MM.1S (cell line): ENCODE data around the gene DND1.

Experiments used
- DNase-seq: peaks from one replicate; pipeline ENCODE4 v3.0.0-alpha.2; 2015
- H2AFZ ChIP-seq: fragments of 300-600 bp; sonication (generic); 2 replicates; pipeline ENCODE4 v1.6.0; 2016; ENCODE audit warnings: antibody characterized with exemption, low read length
- H3F3A ChIP-seq: fragments of 300-600 bp; sonication (generic); 2 replicates; pipeline ENCODE4 v1.6.1; 2016; ENCODE audit warnings: mild to moderate bottlenecking, antibody characterized with exemption, low read length, moderate library complexity, mixed read lengths; ENCODE audit not compliant: insufficient read depth
- H3K27ac ChIP-seq: fragments of 300-600 bp; sonication (generic); 2 replicates; pipeline ENCODE4 v1.5.1; 2016; ENCODE audit warnings: mild to moderate bottlenecking, low read length
- H3K27me3 ChIP-seq: fragments of 300-600 bp; sonication (generic); replicated peaks from 2 replicates; pipeline ENCODE4 v1.6.0; 2016; ENCODE audit warnings: low read length; ENCODE audit not compliant: insufficient read depth
- H3K36me3 ChIP-seq: fragments of 300-600 bp; sonication (generic); replicated peaks from 2 replicates; pipeline ENCODE4 v1.6.1; 2016; ENCODE audit warnings: mild to moderate bottlenecking, low read length, mixed read lengths; ENCODE audit not compliant: insufficient read depth
- H3K4me1 ChIP-seq: fragments of 300-600 bp; sonication (generic); 2 replicates; pipeline ENCODE4 v1.6.1; 2016; ENCODE audit warnings: low read length, mixed read lengths
- H3K4me2 ChIP-seq: fragments of 300-600 bp; sonication (generic); 2 replicates; pipeline ENCODE4 v1.6.0; 2016; ENCODE audit warnings: low read depth, low read length
- H3K4me3 ChIP-seq: fragments of 300-600 bp; sonication (generic); 2 replicates; pipeline ENCODE4 v1.5.1; 2016; ENCODE audit warnings: low read length, mixed read lengths
- H3K79me2 ChIP-seq: fragments of 300-600 bp; sonication (generic); 2 replicates; pipeline ENCODE4 v1.6.1; 2016; ENCODE audit warnings: mixed run types, low read length, mixed read lengths
- H3K9ac ChIP-seq: fragments of 300-600 bp; sonication (generic); 2 replicates; pipeline ENCODE4 v1.6.1; 2016; ENCODE audit warnings: low read length, mixed read lengths
- H3K9me2 ChIP-seq: fragments of 300-600 bp; sonication (generic); replicated peaks from 2 replicates; pipeline ENCODE4 v1.6.1; 2016; ENCODE audit warnings: mild to moderate bottlenecking, low read length, mixed read lengths; ENCODE audit not compliant: insufficient read depth
- H3K9me3 ChIP-seq: fragments of 300-600 bp; sonication (generic); replicated peaks from 2 replicates; pipeline ENCODE4 v1.6.1; 2016; ENCODE audit warnings: mild to moderate bottlenecking, low read length, mixed read lengths; ENCODE audit not compliant: insufficient read depth
- H4K20me1 ChIP-seq: fragments of 300-600 bp; sonication (generic); 2 replicates; pipeline ENCODE4 v1.6.1; 2016; ENCODE audit warnings: mild to moderate bottlenecking, low read length, moderate library complexity, mixed read lengths; ENCODE audit not compliant: insufficient read depth
- CTCF ChIP-seq: fragments of 300-600 bp; sonication (generic); IDR thresholded peaks from 2 replicates; pipeline ENCODE4 v1.5.1; 2016; ENCODE audit warnings: antibody characterized with exemption, low read length, mixed read lengths
- EZH2 ChIP-seq: fragments of 300-600 bp; sonication (generic); optimal IDR thresholded peaks from 2 replicates; pipeline ENCODE3; 2017; ENCODE audit warnings: low read depth, mild to moderate bottlenecking, antibody characterized with exemption, low read length, mixed read lengths
- EZH2phosphoT487 ChIP-seq: fragments of 300-600 bp; sonication (generic); IDR thresholded peaks from 2 replicates; pipeline ENCODE4 v1.6.1; 2018; ENCODE audit warnings: antibody characterized with exemption, low read length

Gene DND1

GRCh38 chr5:140678993-140679392, 5.6 kb upstream of the DND1 start:
- peaks cover 7% of the 10 kb centered on the region; the same call in 1 of the 2 replicates for H3K4me1 ChIP-seq
- H3F3A ChIP-seq = no peaks in the 10 kb centered on the region; the same call in 1 of the 2 replicates
- no peaks in the 10 kb centered on the region for H3K79me2 ChIP-seq
- no peak overlapping the region for H3K9ac ChIP-seq
- H3K27me3 ChIP-seq = no peaks in the 10 kb centered on the region
- no peak overlapping the region for H2AFZ ChIP-seq
- no peak overlapping the region for H3K4me3 ChIP-seq
- no peak for DNase-seq
- no peaks in the 10 kb centered on the region for H4K20me1 ChIP-seq
- H3K9me2 ChIP-seq = no peaks in the 10 kb centered on the region
- H3K36me3 ChIP-seq = no peaks in the 10 kb centered on the region; the same call in 1 of the 2 replicates
- no peak for TF ChIP-seq EZH2phosphoT487
- TF ChIP-seq CTCF = no peak
- no peak for TF ChIP-seq EZH2
- no peak overlapping the region for H3K27ac ChIP-seq
- H3K4me2 ChIP-seq = no peak overlapping the region
- no peaks in the 10 kb centered on the region for H3K9me3 ChIP-seq

GRCh38 chr5:140677947-140678346, 4.6 kb upstream of the DND1 start:
- Histone ChIP-seq H3K9me2 (no peaks in the 10 kb centered on the region), H3K4me3 (no peak overlapping the region), H3K9me3 (no peaks in the 10 kb centered on the region), H3K4me2 (peak overlapping the region; percentile 18; the same call in 1 of the 2 replicates), H3K36me3 (no peaks in the 10 kb centered on the region), H3K4me1 (peaks cover 7% of the 10 kb centered on the region; the same call in 1 of the 2 replicates), H3K27me3 (no peaks in the 10 kb centered on the region), H2AFZ (no peak overlapping the region), H3K27ac (peak overlapping the region; percentile 39; the same call in 1 of the 2 replicates), H3K9ac (no peak overlapping the region), H4K20me1 (no peaks in the 10 kb centered on the region), H3K79me2 (no peaks in the 10 kb centered on the region), H3F3A (no peaks in the 10 kb centered on the region; the same call in 1 of the 2 replicates)
- TF ChIP-seq EZH2phosphoT487 = no peak
- TF ChIP-seq EZH2 = no peak
- no peak for TF ChIP-seq CTCF
- DNase-seq = no peak

- Histone ChIP-seq H4K20me1 (no peaks in the 10 kb centered on the region), H3K79me2 (no peaks in the 10 kb centered on the region), H3K36me3 (peaks cover 4% of the 10 kb centered on the region; the same call in 1 of the 2 replicates), H3K4me1 (peaks cover 7% of the 10 kb centered on the region; the same call in 1 of the 2 replicates), H3K9me3 (no peaks in the 10 kb centered on the region), H3K9me2 (no peaks in the 10 kb centered on the region), H3K27me3 (no peaks in the 10 kb centered on the region), H3K4me2 (no peak overlapping the region), H2AFZ (no peak overlapping the region), H3K9ac (no peak overlapping the region), H3K4me3 (no peak overlapping the region), H3F3A (no peaks in the 10 kb centered on the region; the same call in 1 of the 2 replicates), H3K27ac (no peak overlapping the region)
- TF ChIP-seq EZH2phosphoT487 = no peak
- TF ChIP-seq CTCF = no peak
- no peak for TF ChIP-seq EZH2
- DNase-seq = no peak
Observed at GRCh38 chr5:140674629-140675028, 1.3 kb upstream of the DND1 start.
